Parathyroid adenoma (tissue), 2 donors: Measurements from ENCODE around the gene ST6GAL1.
"Not testable (repeated sequence)": the region's sequence is repeated elsewhere in the genome, so short reads cannot be mapped to it uniquely, and the experiment has no call there.

ENCODE experiments used
- H2AFZ ChIP-seq: fragments of 300-600 bp; sonication (generic); one replicate; pipeline ENCODE4 v1.7.0; 2017; ENCODE audit warnings: antibody characterized with exemption, mild to moderate bottlenecking
- H3K27ac ChIP-seq: fragments of 300-600 bp; sonication (generic); one replicate; pipeline ENCODE4 v1.7.0; 2017
- H3K27me3 ChIP-seq: fragments of 300-600 bp; sonication (generic); one replicate; pipeline ENCODE4 v1.7.0; 2017; ENCODE audit warnings: low read length; ENCODE audit not compliant: control insufficient read depth, insufficient read depth
- H3K36me3 ChIP-seq: fragments of 300-600 bp; sonication (generic); one replicate; pipeline ENCODE4 v1.7.0; 2017; ENCODE audit warnings: low read length; ENCODE audit not compliant: control insufficient read depth, insufficient read depth
- H3K4me1 ChIP-seq: fragments of 300-600 bp; sonication (generic); one replicate; pipeline ENCODE4 v1.7.0; 2017; ENCODE audit warnings: control low read depth
- H3K4me2 ChIP-seq: fragments of 300-600 bp; sonication (generic); one replicate; pipeline ENCODE4 v1.7.0; 2017; ENCODE audit warnings: low read length
- H3K4me3 ChIP-seq: fragments of 300-600 bp; sonication (generic); one replicate; pipeline ENCODE4 v1.7.0; 2017; ENCODE audit warnings: low read depth, low read length
- H3K79me2 ChIP-seq: fragments of 300-600 bp; sonication (generic); one replicate; pipeline ENCODE4 v1.7.0; 2017; ENCODE audit warnings: control low read depth
- H3K9ac ChIP-seq: fragments of 300-600 bp; sonication (generic); one replicate; pipeline ENCODE4 v1.7.0; 2017; ENCODE audit warnings: mild to moderate bottlenecking
- H3K9me3 ChIP-seq: fragments of 300-600 bp; sonication (generic); one replicate; pipeline ENCODE4 v1.7.0; 2017; ENCODE audit warnings: low read length; ENCODE audit not compliant: control insufficient read depth
- TF ChIP-seq, protein P1 (sequence below): fragments of 300-600 bp; sonication (generic); IDR thresholded peaks from one replicate; pipeline ENCODE4 v1.7.0; 2017; ENCODE audit warnings: antibody characterized with exemption, mild to moderate bottlenecking
- donor health status: primary hyperparathyroidism.

The ST6GAL1 gene

DNA sequence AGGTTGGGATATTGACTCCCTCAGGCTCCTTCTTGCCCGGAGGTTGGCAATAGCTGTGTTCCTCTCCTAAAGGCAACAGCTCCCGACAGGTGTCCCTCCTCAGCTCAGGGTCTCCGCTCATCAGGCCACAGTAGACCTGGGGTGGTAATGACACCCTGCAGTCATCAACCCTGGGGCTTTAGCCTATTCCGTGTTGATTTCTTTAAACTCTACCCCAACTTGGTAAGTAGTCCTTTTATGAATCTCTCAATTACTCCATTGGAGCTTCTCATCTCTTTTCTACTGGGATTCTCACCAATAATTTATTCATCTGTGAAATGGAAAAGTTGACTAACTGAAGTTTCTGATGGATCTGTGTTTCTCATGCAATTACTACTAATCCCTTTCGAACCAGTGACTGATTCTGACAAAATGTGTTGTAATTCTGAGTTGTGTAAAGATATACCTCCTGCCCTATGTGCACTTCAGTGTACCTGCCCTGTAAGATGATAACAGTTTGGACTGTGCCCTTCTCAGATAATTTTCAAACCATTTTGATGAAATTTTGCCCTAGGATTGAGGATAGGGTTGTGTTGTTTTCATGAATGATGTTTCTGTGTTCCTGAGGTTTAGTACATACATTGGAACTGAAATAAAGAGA lies 119.3 kb downstream of the ST6GAL1 start:
- H3K4me3 ChIP-seq, result no peak overlapping the region
- no peaks in the 10 kb centered on the region for H3K4me1 ChIP-seq
- H3K4me2 ChIP-seq, result no peak overlapping the region
- H2AFZ ChIP-seq, result no peak overlapping the region
- H3K36me3 ChIP-seq, result no peaks in the 10 kb centered on the region
- TF ChIP-seq, protein P1, sequence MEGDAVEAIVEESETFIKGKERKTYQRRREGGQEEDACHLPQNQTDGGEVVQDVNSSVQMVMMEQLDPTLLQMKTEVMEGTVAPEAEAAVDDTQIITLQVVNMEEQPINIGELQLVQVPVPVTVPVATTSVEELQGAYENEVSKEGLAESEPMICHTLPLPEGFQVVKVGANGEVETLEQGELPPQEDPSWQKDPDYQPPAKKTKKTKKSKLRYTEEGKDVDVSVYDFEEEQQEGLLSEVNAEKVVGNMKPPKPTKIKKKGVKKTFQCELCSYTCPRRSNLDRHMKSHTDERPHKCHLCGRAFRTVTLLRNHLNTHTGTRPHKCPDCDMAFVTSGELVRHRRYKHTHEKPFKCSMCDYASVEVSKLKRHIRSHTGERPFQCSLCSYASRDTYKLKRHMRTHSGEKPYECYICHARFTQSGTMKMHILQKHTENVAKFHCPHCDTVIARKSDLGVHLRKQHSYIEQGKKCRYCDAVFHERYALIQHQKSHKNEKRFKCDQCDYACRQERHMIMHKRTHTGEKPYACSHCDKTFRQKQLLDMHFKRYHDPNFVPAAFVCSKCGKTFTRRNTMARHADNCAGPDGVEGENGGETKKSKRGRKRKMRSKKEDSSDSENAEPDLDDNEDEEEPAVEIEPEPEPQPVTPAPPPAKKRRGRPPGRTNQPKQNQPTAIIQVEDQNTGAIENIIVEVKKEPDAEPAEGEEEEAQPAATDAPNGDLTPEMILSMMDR, result no peak
- no peaks in the 10 kb centered on the region for H3K27me3 ChIP-seq
- no peaks in the 10 kb centered on the region for H3K79me2 ChIP-seq
- H3K27ac ChIP-seq, result no peak overlapping the region
- no peaks in the 10 kb centered on the region for H3K9me3 ChIP-seq
- H3K9ac ChIP-seq, result no peak overlapping the region

DNA sequence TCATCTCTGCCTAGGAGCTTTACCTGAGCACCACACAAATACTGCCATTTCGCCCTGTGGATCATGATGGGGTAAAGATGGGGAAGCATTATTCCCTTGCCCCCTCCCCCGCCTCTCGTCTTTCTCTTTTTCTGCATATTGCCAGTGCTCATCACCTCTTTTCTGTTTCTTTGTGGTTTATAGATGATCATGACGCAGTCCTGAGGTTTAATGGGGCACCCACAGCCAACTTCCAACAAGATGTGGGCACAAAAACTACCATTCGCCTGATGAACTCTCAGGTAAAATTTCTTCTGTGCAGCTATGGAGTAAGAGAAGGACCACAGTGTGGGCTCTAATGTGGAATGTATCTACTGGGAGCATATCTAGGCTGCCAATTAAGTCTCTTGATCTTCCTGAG lies 120.7 kb downstream of the ST6GAL1 start:
- no peak overlapping the region for H3K27ac ChIP-seq
- no peak overlapping the region for H3K4me2 ChIP-seq
- H3K9me3 ChIP-seq, result no peaks in the 10 kb centered on the region
- H2AFZ ChIP-seq, result no peak overlapping the region
- no peaks in the 10 kb centered on the region for H3K36me3 ChIP-seq
- H3K4me1 ChIP-seq, result no peaks in the 10 kb centered on the region
- no peak overlapping the region for H3K4me3 ChIP-seq
- TF ChIP-seq, protein P1, result no peak
- H3K79me2 ChIP-seq, result no peaks in the 10 kb centered on the region
- no peak overlapping the region for H3K9ac ChIP-seq
- H3K27me3 ChIP-seq, result no peaks in the 10 kb centered on the region

DNA sequence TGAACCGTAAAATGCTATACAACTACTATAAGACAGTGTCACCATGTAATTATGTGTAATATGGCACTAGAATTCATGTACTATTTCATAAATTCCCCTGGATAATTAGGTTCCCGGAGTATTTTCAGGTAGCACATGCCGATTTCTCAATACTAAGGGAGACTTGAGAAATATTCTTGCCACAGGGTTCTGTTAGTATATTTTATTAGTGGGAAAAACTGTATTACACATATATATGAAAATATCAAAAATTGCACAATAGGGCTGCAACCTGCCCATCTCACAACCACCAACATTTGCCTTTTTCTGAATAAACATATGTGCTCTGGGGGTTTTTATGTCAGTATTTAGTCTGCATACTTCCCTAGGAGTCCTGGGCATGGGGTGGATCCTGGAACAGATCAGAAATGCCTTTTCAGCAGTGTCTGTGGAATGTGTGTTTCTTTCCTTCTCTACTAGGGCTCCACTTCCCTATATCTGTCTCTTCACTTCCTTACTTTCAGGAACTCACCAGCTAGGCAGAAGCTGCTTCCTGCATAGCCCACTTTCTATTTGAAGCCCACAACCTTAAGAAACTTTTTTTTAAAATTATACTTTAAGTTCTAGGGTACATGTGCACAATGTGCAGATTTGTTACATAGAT lies 121.5 kb downstream of the ST6GAL1 start:
- TF ChIP-seq, protein P1, result no peak
- H2AFZ ChIP-seq, result no peak overlapping the region
- H3K4me2 ChIP-seq, result no peak overlapping the region
- no peaks in the 10 kb centered on the region for H3K4me1 ChIP-seq
- H3K36me3 ChIP-seq, result no peaks in the 10 kb centered on the region
- no peak overlapping the region for H3K27ac ChIP-seq
- H3K9ac ChIP-seq, result no peak overlapping the region
- H3K4me3 ChIP-seq, result no peak overlapping the region
- no peaks in the 10 kb centered on the region for H3K9me3 ChIP-seq
- H3K27me3 ChIP-seq, result no peaks in the 10 kb centered on the region
- H3K79me2 ChIP-seq, result no peaks in the 10 kb centered on the region

DNA sequence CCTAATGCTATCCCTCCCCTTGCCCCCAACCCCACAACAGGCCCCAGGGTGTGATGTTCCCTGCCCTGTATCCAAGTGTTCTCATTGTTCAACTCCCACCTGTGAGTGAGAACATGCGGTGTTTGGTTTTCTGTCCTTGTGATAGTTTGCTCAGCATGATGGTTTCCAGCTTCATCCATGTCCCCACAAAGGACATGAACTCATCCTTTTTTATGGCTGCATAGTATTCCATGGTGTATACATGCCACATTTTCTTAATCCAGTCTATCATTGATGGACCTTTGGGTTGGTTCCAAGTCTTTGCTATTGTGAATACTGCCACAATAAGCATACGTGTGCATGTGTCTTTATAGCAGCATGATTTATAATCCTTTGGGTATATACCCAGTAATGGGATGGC lies 122.1 kb downstream of the ST6GAL1 start:
- not testable (repeated sequence) for H3K36me3 ChIP-seq, H3K27ac ChIP-seq

DNA sequence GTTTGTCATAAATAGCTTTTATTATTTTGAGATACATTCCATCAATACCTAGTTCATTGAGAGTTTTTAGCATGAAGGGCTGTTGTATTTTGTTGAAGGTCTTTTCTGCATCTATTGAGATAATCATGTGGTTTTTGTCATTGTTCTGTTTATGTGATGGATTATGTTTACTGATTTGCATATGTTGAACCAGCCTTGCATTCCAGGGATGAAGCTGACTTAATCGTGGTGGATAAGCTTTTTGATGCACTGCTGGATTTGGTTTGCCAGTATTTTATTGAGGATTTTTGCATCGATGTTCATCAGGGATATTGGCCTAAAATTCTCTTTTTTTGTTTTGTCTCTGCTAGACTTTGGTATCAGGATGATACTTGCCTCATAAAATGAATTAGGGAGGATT lies 124.1 kb downstream of the ST6GAL1 start:
- not testable (repeated sequence) for H3K27ac ChIP-seq, H3K9ac ChIP-seq, H2AFZ ChIP-seq, H3K36me3 ChIP-seq, H3K4me3 ChIP-seq, H3K79me2 ChIP-seq, H3K27me3 ChIP-seq, H3K4me1 ChIP-seq, H3K4me2 ChIP-seq, H3K9me3 ChIP-seq

More for the DNA sequence above, 122.1 kb downstream of the ST6GAL1 start:
- H3K9me3 ChIP-seq, H3K27me3 ChIP-seq, H3K9ac ChIP-seq, H3K79me2 ChIP-seq, H2AFZ ChIP-seq, H3K4me1 ChIP-seq, H3K4me3 ChIP-seq, H3K4me2 ChIP-seq: not testable (repeated sequence)

DNA sequence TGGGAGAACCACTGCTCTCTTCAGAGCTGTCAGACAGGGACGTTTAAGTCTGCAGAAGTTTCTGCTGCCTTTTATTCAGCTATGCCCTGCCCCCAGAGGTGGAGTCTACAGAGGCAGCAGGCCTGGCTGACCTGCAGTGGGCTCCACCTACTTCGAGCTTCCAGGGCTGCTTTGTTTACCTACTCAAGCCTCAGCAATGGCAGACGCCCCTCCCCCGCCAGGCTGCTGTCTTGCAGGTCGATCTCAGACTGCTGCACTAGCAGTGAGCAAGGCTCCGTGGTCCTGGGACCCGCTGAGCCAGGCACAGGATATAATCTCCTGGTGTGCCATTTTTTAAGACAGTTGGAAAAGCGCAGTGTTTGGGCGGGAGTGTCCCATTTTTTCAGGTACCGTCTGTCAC lies 127.5 kb downstream of the ST6GAL1 start:
- not testable (repeated sequence) for H2AFZ ChIP-seq, H3K36me3 ChIP-seq, H3K27me3 ChIP-seq, H3K4me2 ChIP-seq, H3K4me3 ChIP-seq, H3K27ac ChIP-seq, H3K9me3 ChIP-seq, H3K9ac ChIP-seq, H3K4me1 ChIP-seq, H3K79me2 ChIP-seq
